Mononuclear cell (primary cell): ENCODE results near the gene IKZF2. TPM values are rescaled to one million over a fixed set of nuclear protein-coding genes. Genes with fewer than 3 reads are reported as not detected.
A peak's percentile ranks its signal among the peaks of the same experiment; 100 is the strongest.

Experiments used
- H3K27me3 ChIP-seq: 2 replicates; pipeline ENCODE4 v1.6.0; 2011; ENCODE audit warnings: low read length, control low read depth; ENCODE audit not compliant: insufficient read depth
- H3K4me1 ChIP-seq: 2 replicates; pipeline ENCODE4 v1.5.1; 2011; ENCODE audit warnings: mild to moderate bottlenecking, low read length, control low read depth; ENCODE audit not compliant: insufficient read depth
- H3K4me3 ChIP-seq: 2 replicates; pipeline ENCODE4 v1.5.1; 2011; ENCODE audit warnings: mild to moderate bottlenecking, low read length, moderate library complexity
- H3K9me3 ChIP-seq: 2 replicates; pipeline ENCODE4 v1.5.1; 2011; ENCODE audit warnings: low read depth, mild to moderate bottlenecking, control low read depth, low read length
- total RNA-seq: library from RNA; depleted of rRNA; stranded (reverse); fragments of >200 nt; gene quantifications from one replicate; pipeline ENCODE4 v1.2.3, GENCODE V29; 2012

IKZF2 gene
- total RNA-seq, result 12.6 TPM

DNA sequence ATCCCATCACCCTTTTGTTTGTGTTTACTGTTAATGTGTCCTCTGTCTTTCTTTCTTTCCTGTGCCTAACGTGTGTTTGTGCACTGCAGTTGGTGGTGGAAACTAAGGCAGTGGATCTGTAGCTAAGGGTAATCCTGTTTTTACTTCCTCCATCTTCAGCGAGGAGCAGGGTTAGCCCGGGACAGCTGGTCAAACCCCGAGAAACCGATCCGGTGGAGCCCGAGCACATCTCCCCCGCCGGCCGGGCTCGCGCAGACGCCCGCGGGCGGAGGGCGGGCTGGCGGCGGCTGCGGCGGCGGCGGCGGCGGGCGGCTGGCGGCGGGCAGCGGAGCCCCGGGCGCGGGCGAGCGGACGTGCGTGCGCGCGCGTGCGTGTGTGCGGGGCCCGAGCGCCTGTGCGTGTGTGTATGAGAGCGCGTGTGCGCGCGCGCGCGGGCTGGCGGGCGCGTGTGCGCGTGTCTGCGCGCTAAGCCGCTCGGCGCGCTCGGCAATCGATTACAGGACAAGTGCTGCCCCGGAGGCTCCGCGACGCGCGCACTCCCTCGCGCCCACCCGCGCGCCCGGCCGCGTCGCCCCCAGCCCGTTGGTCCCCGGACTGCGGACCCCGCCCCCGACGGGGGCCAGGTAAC is at the start of gene IKZF2:
TSS of gene IKZF2 (minus strand) at position 176 of the 628 bp plus-strand sequence. CDS start 2,983 bp downstream, outside the sequence.
- peak within 1 kb of the TSS; percentile 69 for H3K4me3 ChIP-seq
- H3K27me3 ChIP-seq, result peaks cover 10% of the 10 kb centered on the region
- H3K9me3 ChIP-seq, result no peaks in the 10 kb centered on the region
- peaks cover 20% of the 10 kb centered on the region for H3K4me1 ChIP-seq

DNA sequence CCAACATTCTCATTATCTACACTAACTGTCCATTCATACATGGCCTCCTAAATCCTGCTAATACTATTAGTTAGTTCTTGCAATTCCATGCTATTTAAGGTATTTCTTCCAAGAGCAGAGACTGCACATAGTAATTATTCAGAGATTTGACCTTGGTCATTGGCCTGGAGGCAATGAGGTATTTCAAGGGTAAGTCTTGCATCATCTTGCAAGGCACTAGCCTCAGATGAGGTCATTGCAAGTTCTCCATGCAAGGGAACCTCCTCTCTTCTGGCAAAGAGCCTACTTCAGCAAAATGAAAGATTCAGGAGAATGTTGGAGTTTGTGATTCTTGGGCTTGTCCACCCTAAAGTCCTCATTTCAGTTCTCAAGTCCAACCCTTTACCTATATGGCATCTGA is 48.5 kb upstream of the IKZF2 start:
- Histone ChIP-seq H3K9me3 (no peaks in the 10 kb centered on the region), H3K27me3 (no peaks in the 10 kb centered on the region), H3K4me1 (no peaks in the 10 kb centered on the region)

DNA sequence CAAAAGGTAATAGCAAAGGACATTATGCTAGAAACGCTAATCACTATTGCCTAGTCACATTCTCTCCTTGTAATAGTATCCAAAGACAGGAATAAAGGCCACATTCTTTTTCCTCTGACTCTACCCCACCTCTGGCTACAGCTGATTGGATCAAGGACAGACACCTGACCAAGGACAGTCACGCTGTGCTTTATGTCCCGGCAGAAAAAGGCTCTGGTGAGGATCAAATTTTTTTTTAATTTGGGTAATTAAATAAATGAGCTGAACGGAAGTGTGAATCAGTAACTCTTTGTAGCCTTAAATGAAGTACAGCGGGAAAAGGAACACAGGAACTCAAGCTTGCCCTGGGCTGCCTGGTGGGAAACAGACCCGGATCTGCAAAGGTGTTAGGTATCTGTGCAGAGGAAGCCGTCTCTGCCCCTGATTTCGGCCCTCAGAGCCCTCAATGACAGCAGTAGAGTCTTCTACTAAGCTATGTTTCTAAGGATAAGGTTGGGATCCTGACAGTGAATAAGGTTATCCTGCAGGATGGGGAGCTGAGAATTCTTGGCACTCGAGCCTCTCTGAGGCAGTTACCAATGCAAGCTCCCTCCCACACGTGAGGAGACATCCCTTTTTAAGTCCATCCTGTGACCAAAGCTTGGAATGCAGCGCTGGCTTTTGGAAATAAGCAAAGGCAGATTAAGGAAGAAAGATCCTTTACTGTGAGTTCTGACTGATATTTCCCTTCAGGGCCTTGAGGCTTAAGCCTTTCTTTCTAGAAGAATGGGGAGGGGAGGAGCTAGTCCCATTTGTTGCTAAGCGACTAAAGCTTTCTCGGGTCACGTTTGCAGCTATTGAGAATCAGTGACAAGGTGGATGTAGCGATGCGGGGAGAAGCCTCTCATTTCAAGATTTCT is 37.8 kb upstream of the IKZF2 start:
- H3K27me3 ChIP-seq, result no peaks in the 10 kb centered on the region
- H3K4me3 ChIP-seq, result no peak overlapping the region
- no peaks in the 10 kb centered on the region for H3K9me3 ChIP-seq
- H3K4me1 ChIP-seq, result no peaks in the 10 kb centered on the region

More for the DNA sequence above, 48.5 kb upstream of the IKZF2 start:
- no peak overlapping the region for H3K4me3 ChIP-seq

DNA sequence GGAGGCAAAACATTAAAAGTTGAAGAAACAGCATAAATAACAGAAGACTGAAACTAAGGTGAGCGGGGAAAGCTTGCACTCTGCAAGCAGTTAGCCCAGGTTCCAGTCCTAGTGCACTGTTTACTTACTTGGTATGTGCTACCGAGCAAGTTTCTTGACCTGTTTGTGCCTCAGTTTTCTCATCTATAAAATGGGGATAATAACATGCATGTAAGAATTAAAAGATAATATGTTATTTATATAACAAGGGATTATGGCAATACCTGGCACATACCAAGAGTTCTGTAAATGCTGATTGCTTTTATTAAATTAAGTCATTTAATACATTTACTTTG is 37.1 kb upstream of the IKZF2 start:
- no peaks in the 10 kb centered on the region for H3K4me1 ChIP-seq
- H3K9me3 ChIP-seq, result no peaks in the 10 kb centered on the region
- no peak overlapping the region for H3K4me3 ChIP-seq
- no peaks in the 10 kb centered on the region for H3K27me3 ChIP-seq

DNA sequence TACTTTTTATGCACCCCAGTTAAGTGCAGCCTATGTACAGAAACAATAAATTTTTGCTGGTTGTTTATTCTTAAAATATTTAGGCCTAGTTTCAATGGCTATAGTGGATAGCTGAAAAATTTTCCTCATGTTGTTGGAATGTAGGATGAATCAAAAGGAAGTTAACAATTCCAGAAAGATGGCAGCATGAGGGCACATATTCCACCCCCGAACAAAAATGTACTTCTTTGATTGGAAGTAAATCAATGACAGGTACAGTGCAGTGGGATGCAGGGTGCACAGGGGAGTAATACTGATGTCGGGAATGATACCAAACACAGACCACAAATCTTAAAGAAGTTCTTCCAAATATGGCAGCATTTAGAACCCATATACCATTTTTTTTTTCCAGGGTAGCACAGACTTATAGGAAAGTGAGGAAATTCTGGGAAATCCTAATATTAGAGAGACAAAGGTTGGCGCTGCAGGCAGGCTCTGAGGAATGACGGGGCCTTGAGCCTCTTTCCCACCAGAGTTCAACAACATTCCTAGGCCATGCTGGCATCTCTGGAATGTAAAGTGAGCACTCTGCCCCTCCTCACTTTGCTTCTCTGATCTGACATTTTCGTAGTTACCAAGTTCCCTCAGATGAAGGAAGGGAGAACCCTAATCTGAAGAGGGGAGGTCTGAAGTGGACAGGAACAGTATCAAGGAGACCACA is 36.6 kb upstream of the IKZF2 start:
- Histone ChIP-seq H3K27me3 (no peaks in the 10 kb centered on the region), H3K9me3 (no peaks in the 10 kb centered on the region), H3K4me1 (no peaks in the 10 kb centered on the region), H3K4me3 (no peak overlapping the region)

DNA sequence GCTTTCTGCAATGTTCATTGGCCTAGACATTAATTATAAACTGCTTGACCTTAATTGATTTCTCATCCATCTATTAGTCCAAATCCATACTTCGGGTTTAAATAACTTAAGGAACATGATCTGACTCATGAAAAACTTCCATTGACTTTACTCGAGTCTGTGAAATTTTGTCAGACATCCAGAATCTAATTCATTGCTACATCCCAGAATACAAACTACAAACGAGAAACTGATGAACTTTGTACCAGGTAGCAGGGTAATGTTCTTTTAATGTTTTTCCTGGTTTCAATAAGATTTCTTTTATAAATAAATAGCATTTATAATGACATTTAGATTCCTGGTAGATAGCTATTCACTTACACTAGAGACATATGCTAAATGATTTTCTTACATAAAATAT is 36.0 kb upstream of the IKZF2 start:
- H3K4me3 ChIP-seq, result no peak overlapping the region
- no peaks in the 10 kb centered on the region for H3K9me3 ChIP-seq
- no peaks in the 10 kb centered on the region for H3K27me3 ChIP-seq
- no peaks in the 10 kb centered on the region for H3K4me1 ChIP-seq

DNA sequence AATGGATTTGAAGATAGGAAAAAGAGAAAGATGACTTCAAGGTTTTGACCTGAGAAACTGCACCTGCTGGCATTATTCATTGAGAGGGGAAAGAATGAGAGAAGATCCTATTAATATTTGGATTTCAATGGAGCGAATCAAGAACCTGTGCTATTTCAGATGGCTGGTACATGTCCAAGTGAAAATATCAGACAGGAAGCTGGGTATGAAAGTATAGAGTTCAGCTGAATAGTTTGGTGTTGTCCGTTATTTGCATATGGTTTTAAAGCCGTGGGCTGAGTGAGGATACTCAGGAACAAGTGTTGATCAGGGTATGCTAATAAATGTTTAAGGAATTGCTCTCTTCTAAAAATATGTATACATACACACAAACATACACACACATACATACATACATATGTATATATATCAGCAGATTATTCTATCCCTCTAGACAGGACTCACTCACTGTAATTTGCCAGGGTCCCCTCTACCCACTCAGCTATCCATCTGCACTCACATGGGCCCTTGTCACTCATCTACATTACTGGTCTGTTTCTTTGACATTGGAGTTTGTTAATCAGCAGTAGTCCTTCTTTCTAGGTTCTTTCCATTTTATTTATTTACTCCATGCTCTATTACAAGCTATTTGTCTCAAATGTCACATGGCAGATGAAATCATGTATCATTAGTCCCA is 33.9 kb upstream of the IKZF2 start:
- H3K27me3 ChIP-seq, result no peaks in the 10 kb centered on the region
- no peak overlapping the region for H3K4me3 ChIP-seq
- no peaks in the 10 kb centered on the region for H3K9me3 ChIP-seq
- no peaks in the 10 kb centered on the region for H3K4me1 ChIP-seq

DNA sequence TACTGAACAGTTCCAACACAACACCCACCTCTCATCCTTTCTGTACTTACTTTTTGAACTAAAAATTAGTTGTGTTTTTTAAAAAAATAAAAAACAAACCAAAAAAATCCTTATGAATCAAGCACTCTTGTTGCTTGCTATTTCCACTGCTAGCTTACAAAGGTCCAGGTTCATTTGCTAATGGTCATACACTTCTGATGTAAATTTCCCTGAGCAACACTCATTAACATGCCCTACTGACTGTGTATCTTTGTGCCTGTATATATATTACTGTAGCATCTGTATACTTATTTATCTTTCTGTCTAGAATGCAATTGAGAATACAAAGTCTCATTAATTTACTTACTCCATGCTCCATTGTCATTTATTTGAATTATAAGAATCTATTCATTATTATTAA is 30.3 kb upstream of the IKZF2 start:
- Histone ChIP-seq H3K4me1 (no peaks in the 10 kb centered on the region), H3K4me3 (no peak overlapping the region), H3K27me3 (no peaks in the 10 kb centered on the region), H3K9me3 (no peaks in the 10 kb centered on the region)

DNA sequence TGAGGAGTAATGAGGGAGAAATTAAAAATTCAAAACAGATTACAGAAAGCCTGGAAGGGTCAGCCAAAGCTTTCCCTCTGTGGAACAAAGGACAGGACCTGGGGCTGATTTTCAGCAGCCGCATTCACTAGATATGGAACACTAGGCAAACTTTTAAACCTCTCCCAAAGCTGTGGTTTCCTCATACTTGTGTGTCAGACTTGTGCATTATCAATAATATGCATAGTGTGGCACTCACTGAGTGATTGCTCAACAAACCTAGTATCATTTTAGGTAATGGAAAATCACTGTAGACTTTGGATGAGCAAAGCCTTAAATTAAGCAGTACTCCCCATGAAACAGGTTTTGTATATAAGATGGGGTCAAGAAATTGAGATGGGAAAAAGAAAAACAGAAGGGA is 26.3 kb upstream of the IKZF2 start:
- H3K4me1 ChIP-seq, result no peaks in the 10 kb centered on the region
- no peak overlapping the region for H3K4me3 ChIP-seq
- H3K9me3 ChIP-seq, result no peaks in the 10 kb centered on the region
- H3K27me3 ChIP-seq, result no peaks in the 10 kb centered on the region

DNA sequence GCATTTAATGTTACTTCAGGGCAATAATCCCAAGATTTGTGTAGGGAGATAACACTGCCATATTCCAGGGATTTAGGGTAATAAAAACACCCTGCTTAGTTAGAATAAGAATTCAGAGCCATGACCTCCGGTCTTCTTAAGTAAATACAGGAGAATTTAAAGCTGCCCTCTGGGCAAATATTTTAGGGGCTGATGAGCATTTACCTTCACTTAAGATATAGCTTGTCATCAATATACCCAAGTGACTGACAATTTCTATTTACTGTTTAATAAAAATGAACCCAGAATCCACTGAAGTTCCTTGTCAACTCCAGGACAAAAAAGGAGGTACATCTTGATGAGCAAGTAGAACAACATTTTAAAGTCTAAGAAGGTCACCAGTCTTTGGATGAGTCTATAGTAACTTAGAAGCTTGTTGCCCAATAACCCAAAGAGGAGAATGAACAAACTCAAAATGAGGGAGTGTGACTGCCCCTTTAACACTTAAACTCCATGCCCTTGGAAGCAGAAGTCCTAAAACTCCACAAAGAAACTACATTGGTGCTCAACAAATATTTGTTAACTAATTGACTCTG is 24.3 kb upstream of the IKZF2 start:
- H3K4me3 ChIP-seq, result no peak overlapping the region
- no peaks in the 10 kb centered on the region for H3K4me1 ChIP-seq
- no peaks in the 10 kb centered on the region for H3K9me3 ChIP-seq
- H3K27me3 ChIP-seq, result no peaks in the 10 kb centered on the region

DNA sequence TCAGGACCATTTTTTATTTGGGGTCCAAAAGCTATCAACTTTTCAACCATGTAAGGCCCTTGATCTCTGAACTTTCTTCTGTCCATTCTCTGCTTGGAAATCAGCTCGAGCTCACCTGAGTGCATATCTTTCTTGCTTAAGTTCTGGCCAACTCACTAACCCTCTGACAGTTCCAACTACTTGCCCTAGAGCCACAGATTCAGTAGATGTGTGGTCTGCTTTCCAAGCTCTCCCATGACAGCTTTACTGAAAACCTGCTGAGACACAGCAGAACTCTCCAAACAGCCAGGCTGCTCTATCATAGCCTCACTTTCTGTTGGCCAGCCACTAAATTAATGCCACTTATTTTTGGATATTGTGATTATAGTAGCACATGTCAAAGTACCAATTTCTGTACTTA is 21.2 kb upstream of the IKZF2 start:
- H3K27me3 ChIP-seq, result no peaks in the 10 kb centered on the region
- no peaks in the 10 kb centered on the region for H3K4me1 ChIP-seq
- no peaks in the 10 kb centered on the region for H3K9me3 ChIP-seq
- no peak overlapping the region for H3K4me3 ChIP-seq

DNA sequence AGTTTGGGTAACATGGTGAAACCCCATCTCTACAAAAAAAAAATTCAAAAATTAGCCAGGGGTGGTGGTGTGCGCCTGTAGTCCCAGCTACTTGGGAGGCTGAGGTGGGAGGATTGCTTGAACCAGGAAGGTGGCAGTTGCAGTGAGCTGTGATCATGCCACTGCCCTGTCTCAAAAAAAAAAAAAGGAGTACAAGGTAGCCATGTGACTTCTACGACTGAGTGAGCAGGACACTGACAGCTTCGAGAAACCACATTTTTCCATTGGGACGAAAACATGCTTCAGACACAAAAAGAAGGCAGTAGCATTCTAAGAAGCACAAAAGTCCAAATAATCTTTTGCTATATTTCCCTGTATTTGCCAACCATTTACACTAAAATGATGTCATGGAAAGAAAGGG is 19.7 kb upstream of the IKZF2 start:
- Histone ChIP-seq H3K4me1 (no peaks in the 10 kb centered on the region), H3K27me3 (no peaks in the 10 kb centered on the region), H3K9me3 (no peaks in the 10 kb centered on the region), H3K4me3 (no peak overlapping the region)

DNA sequence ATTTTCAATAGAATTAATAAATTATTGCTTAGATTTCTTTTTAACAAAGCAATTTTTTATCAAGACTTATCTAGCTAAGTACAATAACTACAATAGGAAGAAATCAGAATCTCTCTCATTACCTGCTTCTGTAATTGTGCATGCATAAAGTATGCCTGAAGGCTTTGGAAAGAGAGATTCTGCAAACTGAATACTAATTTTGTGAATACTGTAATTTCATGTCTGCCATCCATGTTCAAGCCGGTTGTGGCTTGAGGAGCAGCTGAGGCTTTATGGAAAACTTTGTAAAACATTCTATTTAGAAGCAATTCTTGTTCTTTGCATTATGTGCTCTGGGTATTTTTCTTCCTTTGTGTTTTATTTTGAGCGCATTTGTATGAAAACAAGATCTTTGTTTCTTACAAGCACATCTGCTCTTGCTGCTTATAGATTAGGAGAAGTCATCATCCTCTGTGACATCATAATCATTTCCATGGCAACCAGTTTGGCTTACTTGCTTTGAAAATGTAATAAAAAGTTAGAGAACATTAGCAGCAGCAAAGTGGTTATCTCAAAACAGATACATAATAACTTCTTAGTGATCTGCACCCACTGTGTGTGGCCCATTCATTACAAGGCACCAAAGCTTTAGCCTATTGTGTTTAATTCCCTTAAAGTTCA is 16.0 kb upstream of the IKZF2 start:
- Histone ChIP-seq H3K4me3 (no peak overlapping the region), H3K9me3 (no peaks in the 10 kb centered on the region), H3K27me3 (no peaks in the 10 kb centered on the region), H3K4me1 (no peaks in the 10 kb centered on the region)

DNA sequence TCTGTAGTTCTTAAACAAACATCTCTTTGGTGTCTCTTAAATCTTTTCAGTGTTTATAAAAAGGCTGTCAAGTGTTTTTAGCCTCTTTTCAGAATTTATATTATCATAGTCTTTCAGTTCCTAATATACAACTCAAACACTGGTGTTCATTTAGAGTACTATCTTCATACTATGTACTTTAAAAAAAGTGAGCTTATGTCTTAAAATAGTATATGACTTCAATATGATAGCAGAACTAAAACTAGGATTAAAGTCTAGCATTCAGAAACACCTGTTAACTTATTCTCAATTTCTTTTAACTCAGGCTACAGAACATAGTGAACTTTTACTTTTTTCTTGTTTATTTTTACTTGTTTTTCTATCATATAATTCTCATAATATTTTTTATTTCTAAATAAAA is 14.7 kb upstream of the IKZF2 start:
- Histone ChIP-seq H3K9me3 (no peaks in the 10 kb centered on the region), H3K27me3 (no peaks in the 10 kb centered on the region), H3K4me1 (no peaks in the 10 kb centered on the region), H3K4me3 (no peak overlapping the region)
